Measurements from ENCODE around the gene UROC1.

DNA sequence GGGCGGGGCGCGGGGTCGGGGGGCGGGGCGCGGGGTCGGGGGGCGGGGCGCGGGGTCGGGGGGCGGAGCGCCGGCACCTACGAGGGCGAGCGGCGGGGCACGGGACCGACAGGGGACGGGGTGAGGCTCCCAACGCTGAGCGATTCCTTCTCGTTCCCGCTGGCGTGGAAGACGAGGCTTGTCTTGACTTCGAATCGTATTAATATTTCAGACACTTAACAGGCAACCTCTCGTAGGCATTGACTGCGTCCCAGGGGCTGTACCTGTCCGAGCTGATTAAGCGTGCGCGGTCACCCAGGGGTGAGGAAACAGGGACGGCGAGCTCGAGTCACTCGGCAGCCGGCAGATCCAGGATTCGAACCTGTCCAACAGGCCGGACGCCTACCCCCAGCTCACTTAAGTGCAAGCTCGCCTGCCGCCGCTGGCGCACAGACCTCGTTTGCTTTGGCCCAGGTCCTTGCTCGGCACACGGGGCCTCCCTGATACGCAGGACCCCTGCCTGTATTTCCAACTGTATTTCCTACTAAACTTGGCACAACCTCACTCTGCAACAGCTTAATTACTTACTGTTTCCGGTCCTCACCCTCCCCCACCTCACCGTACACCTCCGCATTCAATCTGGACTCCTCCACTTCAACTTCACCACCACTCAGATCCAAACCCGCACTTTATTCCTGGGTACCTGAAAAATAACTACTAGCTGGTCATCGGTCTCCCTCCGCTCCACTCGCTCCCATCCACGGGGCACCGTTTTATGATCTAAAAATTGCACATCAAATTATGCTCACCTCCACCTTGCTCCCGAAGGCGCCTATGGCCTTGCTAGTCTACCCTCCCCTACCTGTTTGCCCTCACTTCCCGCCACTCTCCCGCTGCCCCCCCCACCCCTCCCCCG lies 41.2 kb downstream of the UROC1 start:
- no peak for TF ChIP-seq YY1 (IDR thresholded peaks at IDR 0.05; ENCODE audit: insufficient read depth, insufficient read length)
- TF ChIP-seq ZNF274 (IDR thresholded peaks at IDR 0.05; ENCODE audit: low read depth, low read length), result no peak

Measured in NT2/D1 (cell line).